Measurements from ENCODE around the gene PRR14. TPM values are rescaled to one million over a fixed set of nuclear protein-coding genes. Genes with fewer than 3 reads are reported as not detected.
"Not testable (repeated sequence)": the region's sequence is repeated elsewhere in the genome, so short reads cannot be mapped to it uniquely, and the experiment has no call there.

Gene PRR14
- total and polyA plus RNA-seq, 2 experiments from 2014 or later: 28.5 to 33.7 TPM

DNA sequence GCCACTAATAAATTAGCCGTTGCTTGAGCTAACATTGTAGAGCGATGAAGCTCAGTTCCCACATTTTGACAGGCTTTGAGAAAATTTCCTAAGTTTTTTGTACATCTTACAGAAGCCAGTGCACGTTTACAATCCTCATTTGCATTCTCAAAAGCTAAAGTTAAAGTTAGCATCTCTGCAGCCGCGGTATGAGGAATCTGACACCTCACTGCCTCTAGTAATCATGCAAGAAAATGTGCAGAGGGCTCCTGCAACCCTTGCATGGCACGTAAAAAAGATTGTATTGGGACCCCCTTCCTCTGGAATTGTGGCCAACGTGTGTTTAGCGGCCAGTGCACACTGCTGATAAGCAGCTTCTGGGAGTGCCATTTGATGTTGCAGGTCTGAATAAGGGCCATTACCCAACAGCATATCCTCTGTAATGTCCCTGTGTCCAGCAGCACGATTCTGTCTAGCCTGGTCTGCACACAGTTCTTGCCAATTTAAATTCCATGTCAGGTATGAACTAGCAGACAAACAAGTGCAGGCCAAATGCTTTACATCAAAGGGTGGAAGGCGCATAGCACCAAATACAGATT, 28.2 kb upstream of the PRR14 start:
- Histone ChIP-seq H3K27me3 (peaks cover 5% of the 10 kb centered on the region), H3K36me3 (no peaks in the 10 kb centered on the region), H3K9me3 (ENCODE audit: low read depth) (no peaks in the 10 kb centered on the region), H3K4me1 (ENCODE audit: low read depth) (peaks cover 8% of the 10 kb centered on the region), H3K27ac (no peak overlapping the region), H3K4me3 (no peak overlapping the region)
- no peak for TF ChIP-seq CTCF (IDR thresholded peaks at IDR 0.05; ENCODE audit: low read depth, low read length)
- no peak for DNase-seq (ENCODE audit: low read depth in 1 of 2, low spot score in 1 of 2)

DNA sequence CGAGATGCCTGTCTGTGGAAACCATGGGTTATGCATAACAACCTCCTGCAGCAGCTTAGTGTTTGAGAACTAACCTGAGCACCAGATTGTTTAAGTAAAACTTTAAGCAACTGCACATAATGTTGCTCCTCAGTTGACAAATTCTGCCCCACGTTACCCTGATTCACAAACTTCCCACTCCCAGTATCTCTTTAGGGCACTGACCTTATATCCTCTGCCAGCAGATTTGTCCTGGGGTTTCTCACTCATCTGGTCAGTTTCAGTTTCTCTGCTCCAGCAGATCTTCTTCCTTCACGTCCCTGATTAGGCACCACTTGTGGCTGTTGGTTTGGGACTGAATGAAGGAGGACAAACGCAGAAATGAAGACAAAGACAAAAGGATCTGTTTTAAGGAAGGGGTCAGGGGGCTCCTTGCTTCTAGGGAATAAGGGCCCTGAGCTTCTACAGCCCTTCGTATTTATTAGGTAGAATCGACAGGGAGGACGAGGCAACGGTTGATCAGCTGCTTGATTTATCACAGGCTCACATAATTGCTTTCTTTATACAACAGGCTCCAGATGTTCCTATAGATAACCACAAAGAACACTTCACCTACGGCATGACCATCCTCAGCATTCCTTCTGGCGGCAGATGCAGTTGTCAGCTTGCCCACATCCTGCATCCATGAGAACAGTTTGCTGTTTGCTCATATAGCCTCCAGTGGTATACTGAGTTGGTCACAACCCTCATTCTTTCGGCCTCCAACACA, 27.1 kb upstream of the PRR14 start:
- no peak for TF ChIP-seq CTCF (IDR thresholded peaks at IDR 0.05; ENCODE audit: low read depth, low read length)
- peaks cover 5% of the 10 kb centered on the region for H3K27me3 ChIP-seq

GRCh38 chr16:30626236-30626635, 24.5 kb upstream of the PRR14 start:
- TF ChIP-seq CTCF (IDR thresholded peaks at IDR 0.05; ENCODE audit: low read depth, low read length): no peak
- DNase-seq (ENCODE audit: low read depth in 1 of 2, low spot score in 1 of 2): no peak

More for the DNA sequence above, 27.1 kb upstream of the PRR14 start:
- Histone ChIP-seq H3K9me3 (ENCODE audit: low read depth) (no peaks in the 10 kb centered on the region), H3K27ac (no peak overlapping the region), H3K4me3 (no peak overlapping the region), H3K36me3 (no peaks in the 10 kb centered on the region), H3K4me1 (ENCODE audit: low read depth) (peaks cover 8% of the 10 kb centered on the region)
- DNase-seq (ENCODE audit: low read depth in 1 of 2, low spot score in 1 of 2): no peak

DNA sequence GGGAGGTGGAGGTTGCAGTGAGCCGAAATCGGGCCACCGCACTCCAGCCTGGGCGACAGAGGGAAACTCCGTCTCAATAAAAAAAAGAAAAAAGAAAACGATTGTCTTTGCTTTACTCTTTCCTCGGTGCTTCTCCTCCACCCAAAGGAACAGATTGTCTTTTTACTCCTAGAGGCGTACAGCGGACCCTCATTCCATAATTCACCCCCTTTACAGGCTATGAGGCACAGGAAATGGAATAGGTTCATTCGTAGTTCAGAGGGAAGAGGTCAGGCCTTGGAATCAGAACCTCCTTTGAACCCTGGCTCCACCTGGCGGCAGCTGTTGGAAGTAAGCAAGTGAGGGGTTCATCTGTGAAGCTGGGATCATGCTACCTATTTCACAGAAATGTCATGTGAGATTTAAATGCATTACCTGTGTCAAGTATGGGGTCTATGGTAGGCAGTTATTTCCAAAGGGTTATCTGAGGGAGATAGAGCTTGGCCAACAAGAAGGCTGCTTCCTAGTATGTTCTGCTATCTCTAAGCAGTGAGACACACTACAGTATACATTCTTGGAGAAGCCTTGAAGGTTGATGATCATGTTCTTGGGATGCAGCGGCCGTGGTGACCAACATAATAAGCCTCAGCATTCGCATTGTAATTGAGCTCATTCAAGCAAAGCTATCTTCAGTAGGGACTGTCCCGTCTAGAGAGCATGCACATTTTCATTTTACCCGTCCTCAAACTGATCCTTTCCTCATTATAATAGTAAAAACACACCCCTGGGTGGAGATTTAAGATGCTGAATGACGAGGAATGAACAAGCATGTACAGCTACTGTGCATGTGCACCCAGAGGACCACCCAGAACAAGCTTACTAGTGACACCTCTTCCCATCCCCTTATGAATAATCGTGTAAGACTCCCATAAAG, 21.9 kb upstream of the PRR14 start:
- H3K4me3 ChIP-seq: no peak overlapping the region
- H3K36me3 ChIP-seq: no peaks in the 10 kb centered on the region
- no peaks in the 10 kb centered on the region for H3K4me1 ChIP-seq (ENCODE audit: low read depth)
- TF ChIP-seq CTCF (IDR thresholded peaks at IDR 0.05; ENCODE audit: low read depth, low read length): peak; percentile 95
- H3K9me3 ChIP-seq (ENCODE audit: low read depth): no peaks in the 10 kb centered on the region
- DNase-seq (ENCODE audit: low read depth in 1 of 2, low spot score in 1 of 2): peak; percentile 77 to 83
- no peak overlapping the region for H3K27ac ChIP-seq
- H3K27me3 ChIP-seq: no peaks in the 10 kb centered on the region

More at GRCh38 chr16:30626236-30626635, 24.5 kb upstream of the PRR14 start:
- Histone ChIP-seq H3K9me3 (ENCODE audit: low read depth) (no peaks in the 10 kb centered on the region), H3K4me3 (no peak overlapping the region), H3K36me3 (no peaks in the 10 kb centered on the region), H3K27me3 (peaks cover 5% of the 10 kb centered on the region), H3K27ac (no peak overlapping the region), H3K4me1 (ENCODE audit: low read depth) (peaks cover 8% of the 10 kb centered on the region)

GRCh38 chr16:30632454-30632853, 18.3 kb upstream of the PRR14 start:
- DNase-seq (ENCODE audit: low read depth in 1 of 2, low spot score in 1 of 2); H3K36me3 ChIP-seq; H3K4me1 ChIP-seq (ENCODE audit: low read depth); H3K9me3 ChIP-seq (ENCODE audit: low read depth); H3K4me3 ChIP-seq; H3K27me3 ChIP-seq; H3K27ac ChIP-seq: not testable (repeated sequence)
